ENCODE data around the gene ILF2. TPM values are rescaled to one million over a fixed set of nuclear protein-coding genes. Genes with fewer than 3 reads are reported as not detected.

Gene ILF2
- total and polyA plus RNA-seq, 2 of the 13 experiments (the other 11 are each of a cell fraction or from before 2014, with no cell fraction given) = 292 to 366 TPM

GRCh38 chr1:153635872-153636271 is 34.9 kb downstream of the ILF2 start:
- peaks cover 32% of the 10 kb centered on the region for H3K79me2 ChIP-seq (ENCODE audit: insufficient read depth, low read length)
- intact Hi-C loops (cut with micrococcal nuclease; ENCODE audit: unreplicated experiment) = no loop called here
- no peak overlapping the region for H3K27ac ChIP-seq (ENCODE audit: extremely low read length, insufficient read depth, low read length)
- H3K4me3 ChIP-seq (replicated peaks in 1 of 3; ENCODE audit: insufficient read depth in 1 of 3, low read depth in 2 of 3, low read length in 3 of 3) = no peak overlapping the region
- H3K9me3 ChIP-seq (ENCODE audit: low read length) = no peaks in the 10 kb centered on the region
- TF ChIP-seq SP4 (CRISPR knock-in tag; IDR thresholded peaks at IDR 0.05) (no peak), SP1 (IDR thresholded peaks at IDR 0.05) (no peak), SP1 (CRISPR knock-in tag; IDR thresholded peaks at IDR 0.05) (no peak), ZNF703 (CRISPR knock-in tag; IDR thresholded peaks at IDR 0.05; ENCODE audit: borderline replicate concordance) (no peak), ZBTB3 (CRISPR knock-in tag; IDR thresholded peaks at IDR 0.05; ENCODE audit: borderline replicate concordance, low read depth) (no peak), FUBP1 (CRISPR knock-in tag; IDR thresholded peaks at IDR 0.05; ENCODE audit: borderline replicate concordance) (no peak)
- DNase-seq (ENCODE audit: low spot score) = no peak
- H3K27me3 ChIP-seq (ENCODE audit: control insufficient read depth in 1 of 2, insufficient read depth in 2 of 2, low read length in 2 of 2) = no peaks in the 10 kb centered on the region
- no TSS peak for BruUV-seq (replicated peaks)
- CTCF ChIA-PET (ENCODE audit: low intra/inter-chr PET ratio, low total read pairs) = no interaction called here
- peaks cover 10 to 49% of the 10 kb centered on the region in 2 experiments for H3K36me3 ChIP-seq (replicated peaks in 1 of 2; ENCODE audit: control insufficient read depth in 1 of 2, insufficient read depth in 2 of 2, low read length in 2 of 2)
- peaks cover 13% of the 10 kb centered on the region for H4K20me1 ChIP-seq (ENCODE audit: insufficient read depth, low read length)
- H3K9ac ChIP-seq (ENCODE audit: insufficient read depth, low read depth, low read length) = no peak overlapping the region
- H3K4me2 ChIP-seq (ENCODE audit: low read depth, low read length) = peak overlapping the region; percentile 79
- in situ Hi-C loops (cut with HindIII; ENCODE audit: extremely low pct_ligation_motif_present, low pct_unique_long_range_greater_than_20kb) = no loop called here
- no peak for FAIRE-seq
- peaks cover 48% of the 10 kb centered on the region for H3K4me1 ChIP-seq (ENCODE audit: insufficient read depth, low read length)
- POLR2A ChIA-PET = interaction anchor here (2.5 to 2.7 kb wide), 4 partner anchors 12 to 28 kb away, joined by 9 to 63 read pairs (median 45); partner anchors contain the start of genes S100A16 and SNAPIN
- H2AFZ ChIP-seq (ENCODE audit: low read length) = no peak overlapping the region
- no peak for ATAC-seq
- WGBS (ENCODE audit: low lambda C conversion rate) = 91% methylated on average over 7 of the region's 7 CpGs
